Natural killer cell (primary cell): ENCODE measurements around the gene SLC35F5. TPM values are rescaled to one million over a fixed set of nuclear protein-coding genes. Genes with fewer than 3 reads are reported as not detected.

ENCODE experiments used
- ATAC-seq, 3 donors: fragments of 150-1000 bp in 2 of 3; fragments of 200-7000 bp in 1 of 3; cut with Tn5 transposase; 1 replicate in 1 of 3; 2 replicates in 2 of 3; pipeline ENCODE4 v1.10.0; 2021; ENCODE audit warnings: mild to moderate bottlenecking in 2 of 3, moderate library complexity in 2 of 3
- DNase-seq, 2 donors: peaks; one replicate each; pipeline versions ENCODE4 v3.0.0 to v3.0.0-alpha.2; 2013 to 2021; ENCODE audit warnings: mixed read lengths in 1 of 2
- H3K27ac ChIP-seq: one replicate; pipeline ENCODE4 v1.5.1; 2013; ENCODE audit warnings: mild to moderate bottlenecking, low read length
- H3K27me3 ChIP-seq: one replicate; pipeline ENCODE4 v1.6.1; 2013; ENCODE audit warnings: low read length; ENCODE audit not compliant: control insufficient read depth, insufficient read depth
- H3K36me3 ChIP-seq: one replicate; pipeline ENCODE4 v1.6.1; 2013; ENCODE audit warnings: low read length; ENCODE audit not compliant: control insufficient read depth, insufficient read depth
- H3K4me1 ChIP-seq: one replicate; pipeline ENCODE4 v1.6.1; 2013; ENCODE audit warnings: low read length; ENCODE audit not compliant: control insufficient read depth, insufficient read depth
- H3K4me3 ChIP-seq: one replicate; pipeline ENCODE4 v1.5.1; 2013; ENCODE audit warnings: low read length
- H3K9me3 ChIP-seq: one replicate; pipeline ENCODE4 v1.6.1; 2013; ENCODE audit warnings: low read length; ENCODE audit not compliant: control insufficient read depth, insufficient read depth
- H3K27ac Mint-ChIP-seq, 2 donors: one replicate each; pipeline ENCODE4 v1.8.0; 2022; ENCODE audit warnings: mild to moderate bottlenecking in 2 of 2, mixed read lengths in 2 of 2, moderate library complexity in 1 of 2
- H3K27me3 Mint-ChIP-seq, 2 donors: one replicate each; pipeline ENCODE4 v1.8.0; 2022; ENCODE audit warnings: low read depth in 2 of 2, mixed read lengths in 2 of 2
- H3K36me3 Mint-ChIP-seq: one replicate; pipeline ENCODE4 v1.8.0; 2022; ENCODE audit warnings: mixed read lengths
- H3K4me1 Mint-ChIP-seq, 2 donors: one replicate each; pipeline ENCODE4 v1.8.0; 2022; ENCODE audit warnings: mixed read lengths in 2 of 2
- H3K4me3 Mint-ChIP-seq: one replicate; pipeline ENCODE4 v1.8.0; 2022; ENCODE audit warnings: mild to moderate bottlenecking, moderate library complexity, mixed read lengths
- H3K9me3 Mint-ChIP-seq, 2 donors: one replicate each; pipeline ENCODE4 v1.8.0; 2022; ENCODE audit warnings: mixed read lengths in 2 of 2
- WGBS: methylation state at CpG from one replicate; pipeline ENCODE4 v1.1.7; 2013; ENCODE audit warnings: missing lambda C conversion rate; ENCODE audit not compliant: insufficient coverage; 5-methylcytosine and 5-hydroxymethylcytosine counted together
- intact Hi-C: fragments of 100-400 bp; cut with micrococcal nuclease; formaldehyde crosslinking; loops from one replicate; pipeline ENCODE4 v1.14.2; 2022
- total RNA-seq, 4 donors: library from RNA; stranded (reverse); fragments of 120-200 nt in 1 of 4; gene quantifications; one replicate each; pipeline versions ENCODE4 v1.2.3 to v1.2.4, GENCODE V29; 2013 to 2022
- TF ChIP-seq, protein P1 (sequence below): fragments of 200-600 bp; IDR thresholded peaks from one replicate; pipeline ENCODE4 v1.8.0; 2022; ENCODE audit warnings: antibody characterized with exemption

The SLC35F5 gene
- total RNA-seq, 3 donors from 2014 or later (not counting 1 experiment from before 2014, with no cell fraction given), result 42.0 to 48.9 (median 42.3) TPM

DNA sequence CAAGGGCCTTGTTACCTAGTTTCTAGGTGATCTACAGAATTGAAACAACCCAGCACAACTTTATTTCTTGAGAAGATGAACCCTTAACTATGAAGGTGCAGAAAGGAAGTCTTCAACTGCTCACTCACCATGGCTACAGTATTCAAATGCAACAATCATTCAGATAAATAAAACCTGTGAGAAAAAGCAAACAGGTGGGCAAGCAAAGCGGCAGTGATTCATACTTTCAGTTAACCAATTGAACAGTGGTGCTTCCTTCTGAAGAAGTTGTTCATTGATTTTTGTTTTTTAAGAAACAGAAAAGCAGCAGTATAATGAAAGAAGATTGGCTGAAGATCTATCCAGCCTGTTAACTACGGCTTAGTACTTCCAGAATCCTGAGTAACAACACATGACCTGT lies 43.5 kb downstream of the SLC35F5 start:
- H3K27ac ChIP-seq, result no peak overlapping the region
- no peak overlapping the region for H3K4me3 ChIP-seq
- H3K27ac Mint-ChIP-seq, result no peak overlapping the region
- H3K36me3 Mint-ChIP-seq, result peaks cover 7% of the 10 kb centered on the region
- H3K4me3 Mint-ChIP-seq, result no peak overlapping the region
- no peaks in the 10 kb centered on the region for H3K27me3 Mint-ChIP-seq
- ATAC-seq (no peak), DNase-seq (no peak)
- no peaks in the 10 kb centered on the region for H3K9me3 Mint-ChIP-seq
- H3K4me1 ChIP-seq, result no peaks in the 10 kb centered on the region
- peaks cover 16% of the 10 kb centered on the region for H3K36me3 ChIP-seq
- intact Hi-C loops, result no loop called here
- peaks cover 0 to 6% of the 10 kb centered on the region in 2 donors for H3K4me1 Mint-ChIP-seq
- 100% methylated on average over 2 of the region's 2 CpGs for WGBS
- no peaks in the 10 kb centered on the region for H3K9me3 ChIP-seq
- TF ChIP-seq, protein P1, sequence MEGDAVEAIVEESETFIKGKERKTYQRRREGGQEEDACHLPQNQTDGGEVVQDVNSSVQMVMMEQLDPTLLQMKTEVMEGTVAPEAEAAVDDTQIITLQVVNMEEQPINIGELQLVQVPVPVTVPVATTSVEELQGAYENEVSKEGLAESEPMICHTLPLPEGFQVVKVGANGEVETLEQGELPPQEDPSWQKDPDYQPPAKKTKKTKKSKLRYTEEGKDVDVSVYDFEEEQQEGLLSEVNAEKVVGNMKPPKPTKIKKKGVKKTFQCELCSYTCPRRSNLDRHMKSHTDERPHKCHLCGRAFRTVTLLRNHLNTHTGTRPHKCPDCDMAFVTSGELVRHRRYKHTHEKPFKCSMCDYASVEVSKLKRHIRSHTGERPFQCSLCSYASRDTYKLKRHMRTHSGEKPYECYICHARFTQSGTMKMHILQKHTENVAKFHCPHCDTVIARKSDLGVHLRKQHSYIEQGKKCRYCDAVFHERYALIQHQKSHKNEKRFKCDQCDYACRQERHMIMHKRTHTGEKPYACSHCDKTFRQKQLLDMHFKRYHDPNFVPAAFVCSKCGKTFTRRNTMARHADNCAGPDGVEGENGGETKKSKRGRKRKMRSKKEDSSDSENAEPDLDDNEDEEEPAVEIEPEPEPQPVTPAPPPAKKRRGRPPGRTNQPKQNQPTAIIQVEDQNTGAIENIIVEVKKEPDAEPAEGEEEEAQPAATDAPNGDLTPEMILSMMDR, result no peak
- no peaks in the 10 kb centered on the region for H3K27me3 ChIP-seq

DNA sequence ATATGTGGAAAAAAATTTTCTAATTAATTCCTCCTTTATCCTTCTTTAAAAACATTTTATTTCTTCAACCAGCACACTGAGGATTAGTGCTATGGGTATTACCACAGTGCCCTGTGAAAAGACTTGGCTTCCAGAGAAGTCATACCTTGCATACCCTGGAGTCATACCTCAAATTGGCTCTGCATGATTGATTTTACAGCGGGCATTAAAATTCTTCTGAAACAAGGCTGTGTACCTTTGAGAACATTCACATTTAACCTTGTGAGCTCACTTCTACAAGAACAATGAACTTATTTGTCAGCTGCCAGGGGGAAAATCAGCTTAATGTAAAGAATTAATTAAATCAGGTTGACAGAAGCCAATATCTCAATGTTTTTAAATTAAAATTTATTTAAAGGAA lies 44.6 kb downstream of the SLC35F5 start:
- Mint-ChIP-seq H3K4me1 (peaks cover 0 to 6% of the 10 kb centered on the region in 2 donors), H3K9me3 (no peaks in the 10 kb centered on the region), H3K27ac (no peak overlapping the region), H3K27me3 (no peaks in the 10 kb centered on the region), H3K4me3 (no peak overlapping the region), H3K36me3 (peaks cover 7% of the 10 kb centered on the region)
- H3K4me1 ChIP-seq, result no peaks in the 10 kb centered on the region
- ATAC-seq, result no peak
- H3K27me3 ChIP-seq, result no peaks in the 10 kb centered on the region
- DNase-seq, result no peak
- WGBS, result 100% methylated on average over 1 of the region's 1 CpG
- TF ChIP-seq, protein P1, result no peak
- peaks cover 14% of the 10 kb centered on the region for H3K36me3 ChIP-seq
- H3K4me3 ChIP-seq, result no peak overlapping the region
- no peaks in the 10 kb centered on the region for H3K9me3 ChIP-seq
- intact Hi-C loops, result no loop called here
- no peak overlapping the region for H3K27ac ChIP-seq

DNA sequence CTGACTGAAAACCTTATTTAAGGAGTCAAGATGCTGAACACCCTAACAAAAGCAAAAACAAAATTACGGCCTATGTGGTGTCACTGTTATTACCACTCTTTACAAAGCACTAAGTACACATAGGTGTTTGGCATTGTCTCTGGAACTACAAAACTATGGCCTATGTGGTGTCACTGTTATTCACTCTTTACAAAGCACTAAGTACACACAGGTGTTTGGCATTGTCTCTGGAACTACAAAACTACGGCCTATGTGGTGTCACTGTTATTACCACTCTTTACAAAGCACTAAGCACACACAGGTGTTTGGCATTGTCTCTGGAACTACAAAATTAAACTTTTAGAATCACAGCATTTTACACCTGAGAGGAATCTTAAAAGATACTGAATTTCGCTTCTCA lies 47.4 kb downstream of the SLC35F5 start:
- no peaks in the 10 kb centered on the region for H3K27me3 ChIP-seq
- H3K36me3 ChIP-seq, result peaks cover 4% of the 10 kb centered on the region
- Mint-ChIP-seq H3K27me3 (no peaks in the 10 kb centered on the region), H3K4me1 (no peaks in the 10 kb centered on the region), H3K36me3 (peaks cover 7% of the 10 kb centered on the region), H3K27ac (no peak overlapping the region), H3K4me3 (no peak overlapping the region), H3K9me3 (no peaks in the 10 kb centered on the region)
- H3K27ac ChIP-seq, result no peak overlapping the region
- TF ChIP-seq, protein P1, result no peak
- WGBS, result 96% methylated on average over 3 of the region's 3 CpGs
- DNase-seq (no peak), ATAC-seq (no peak)
- intact Hi-C loops, result no loop called here
- no peaks in the 10 kb centered on the region for H3K9me3 ChIP-seq
- no peak overlapping the region for H3K4me3 ChIP-seq
- no peaks in the 10 kb centered on the region for H3K4me1 ChIP-seq

DNA sequence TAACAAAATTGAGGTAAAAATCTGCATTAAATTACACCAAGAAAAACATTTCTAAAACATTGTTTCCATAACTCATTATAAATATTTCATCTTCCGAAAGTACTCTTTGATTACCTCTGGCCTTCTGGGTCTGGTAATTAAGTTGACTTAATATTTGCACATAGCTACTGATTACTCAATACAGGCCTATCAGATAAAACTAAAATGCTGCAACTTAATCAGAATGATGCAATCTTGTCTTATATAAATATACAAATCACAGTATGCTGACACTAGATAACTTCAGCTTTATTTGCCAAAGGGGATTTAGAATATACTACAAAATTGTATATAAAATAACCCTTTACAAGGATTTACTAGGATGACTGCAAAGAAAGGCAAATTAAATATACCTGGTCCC lies 49.3 kb downstream of the SLC35F5 start:
- H3K27ac ChIP-seq, result no peak overlapping the region
- Mint-ChIP-seq H3K4me3 (no peak overlapping the region), H3K36me3 (no peaks in the 10 kb centered on the region), H3K4me1 (no peaks in the 10 kb centered on the region), H3K27me3 (no peaks in the 10 kb centered on the region), H3K9me3 (no peaks in the 10 kb centered on the region), H3K27ac (no peak overlapping the region)
- no peaks in the 10 kb centered on the region for H3K4me1 ChIP-seq
- no peaks in the 10 kb centered on the region for H3K36me3 ChIP-seq
- H3K27me3 ChIP-seq, result no peaks in the 10 kb centered on the region
- H3K4me3 ChIP-seq, result no peak overlapping the region
- TF ChIP-seq, protein P1, result no peak
- no peak for DNase-seq
- ATAC-seq, result no peak
- intact Hi-C loops, result no loop called here
- WGBS, result no CpG with 5 or more reads among the region's 1 CpG
- H3K9me3 ChIP-seq, result no peaks in the 10 kb centered on the region
